Calu3 (cell line): ENCODE results near the gene LAMC3. TPM values are rescaled to one million over a fixed set of nuclear protein-coding genes. Genes with fewer than 3 reads are reported as not detected.
A peak's percentile ranks its signal among the peaks of the same experiment; 100 is the strongest.

ENCODE experiments used
- BruUV-seq: library from RNA; stranded (reverse); fragments of 400-500 nt; replicated peaks from 2 replicates; lab custom pipeline; 2021; lab: Mats Ljungman, UMichigan
- CTCF ChIA-PET: fragments of 300-600 bp; sonication (Branson Sonifier 250); formaldehyde crosslinking; loops from one replicate; lab custom pipeline; 2022; ENCODE audit warnings: antibody characterized with exemption; lab: Charles Lee
- DNase-seq: peaks from one replicate; pipeline ENCODE4 v3.0.0; 2022
- H3K27ac Mint-ChIP-seq: one replicate; pipeline ENCODE4 v1.8.0; 2022; ENCODE audit warnings: mixed read lengths; ENCODE audit not compliant: unreplicated experiment
- H3K27me3 Mint-ChIP-seq: one replicate; pipeline ENCODE4 v1.8.0; 2022; ENCODE audit warnings: mixed read lengths; ENCODE audit not compliant: unreplicated experiment
- H3K36me3 Mint-ChIP-seq: one replicate; pipeline ENCODE4 v1.8.0; 2022; ENCODE audit warnings: mild to moderate bottlenecking, moderate library complexity, mixed read lengths; ENCODE audit not compliant: insufficient read depth, unreplicated experiment
- H3K4me1 Mint-ChIP-seq: one replicate; pipeline ENCODE4 v1.8.0; 2022; ENCODE audit warnings: mild to moderate bottlenecking, low read depth, mixed read lengths; ENCODE audit not compliant: unreplicated experiment
- H3K4me3 Mint-ChIP-seq: one replicate; pipeline ENCODE4 v1.8.0; 2022; ENCODE audit warnings: mild to moderate bottlenecking, low read depth, moderate library complexity, mixed read lengths; ENCODE audit not compliant: unreplicated experiment
- H3K9me3 Mint-ChIP-seq: one replicate; pipeline ENCODE4 v1.8.0; 2022; ENCODE audit warnings: low read depth, mixed read lengths; ENCODE audit not compliant: unreplicated experiment
- CTCF ChIP-seq: fragments of 200-600 bp; IDR thresholded peaks from one replicate; pipeline ENCODE4 v1.8.0; 2022; ENCODE audit warnings: antibody characterized with exemption; ENCODE audit not compliant: unreplicated experiment
- intact Hi-C: fragments of 100-400 bp; cut with micrococcal nuclease; formaldehyde crosslinking; loops from one replicate; pipeline ENCODE4 v1.10.0; 2022; ENCODE audit not compliant: unreplicated experiment
- total RNA-seq: library from RNA; stranded (reverse); gene quantifications from 2 replicates; pipeline ENCODE4 v1.2.3, GENCODE V29; 2022

Gene LAMC3
- total RNA-seq, 1 experiment from 2014 or later: not detected

- H3K27me3 Mint-ChIP-seq: peaks cover 12% of the 10 kb centered on the region
- no peaks in the 10 kb centered on the region for H3K9me3 Mint-ChIP-seq
- intact Hi-C loops: loop anchor here (5.0 kb wide), 1 partner anchor 179 kb away; no protein-coding TSS in a partner anchor
- BruUV-seq: no TSS peak
- H3K4me3 Mint-ChIP-seq: no peak overlapping the region
- peak; percentile 70 for DNase-seq
- TF ChIP-seq CTCF: peak; percentile 79
- no peak overlapping the region for H3K27ac Mint-ChIP-seq
- no peaks in the 10 kb centered on the region for H3K4me1 Mint-ChIP-seq
- peaks cover 4% of the 10 kb centered on the region for H3K36me3 Mint-ChIP-seq
- CTCF ChIA-PET: interaction anchor here (0.6 to 2.2 kb wide), 6 partner anchors 11 to 180 kb away, joined by 3 to 7 read pairs (median 4); no protein-coding TSS in a partner anchor
Measured at GRCh38 chr9:131046581-131047202, 37.7 kb downstream of the LAMC3 start.

- intact Hi-C loops: loop anchor here (5.0 kb wide), 1 partner anchor 181 kb away; no protein-coding TSS in a partner anchor
- no peak for DNase-seq
- BruUV-seq: no TSS peak
- H3K4me1 Mint-ChIP-seq: no peaks in the 10 kb centered on the region
- no peak overlapping the region for H3K4me3 Mint-ChIP-seq
- H3K27me3 Mint-ChIP-seq: peaks cover 12% of the 10 kb centered on the region
- H3K36me3 Mint-ChIP-seq: peaks cover 4% of the 10 kb centered on the region
- TF ChIP-seq CTCF: no peak
- CTCF ChIA-PET: no interaction called here
- no peaks in the 10 kb centered on the region for H3K9me3 Mint-ChIP-seq
- no peak overlapping the region for H3K27ac Mint-ChIP-seq
Measured at GRCh38 chr9:131048332-131048731, 39.4 kb downstream of the LAMC3 start.

GRCh38 chr9:131048820-131049219, 39.8 kb downstream of the LAMC3 start:
- CTCF ChIA-PET: no interaction called here
- BruUV-seq: no TSS peak
- no peak overlapping the region for H3K4me3 Mint-ChIP-seq

More at GRCh38 chr9:131048820-131049219, 39.8 kb downstream of the LAMC3 start:
- no peak for DNase-seq
- H3K27me3 Mint-ChIP-seq: peaks cover 14% of the 10 kb centered on the region
- H3K36me3 Mint-ChIP-seq: peaks cover 4% of the 10 kb centered on the region
- H3K9me3 Mint-ChIP-seq: no peaks in the 10 kb centered on the region
- no peak overlapping the region for H3K27ac Mint-ChIP-seq
- H3K4me1 Mint-ChIP-seq: no peaks in the 10 kb centered on the region
- intact Hi-C loops: loop anchor here (5.0 kb wide), 1 partner anchor 182 kb away; no protein-coding TSS in a partner anchor
- no peak for TF ChIP-seq CTCF
